Stimulated activated CD4-positive, alpha-beta T cell treated with anti-CD3 and anti-CD28 coated beads, Interleukin-12 subunit alpha, Interleukin-12 subunit beta, amount 100 ng/mL, for 24 hours (primary cell): ENCODE measurements around the gene TRIM32.
"Not testable (repeated sequence)": the region's sequence is repeated elsewhere in the genome, so short reads cannot be mapped to it uniquely, and the experiment has no call there.

Experiments used
- DNase-seq, 2 experiments: peaks; one replicate each; pipeline ENCODE4 v3.0.0-alpha.2; 2020; ENCODE audit warnings: low read depth in 2 of 2

TRIM32 gene

DNA sequence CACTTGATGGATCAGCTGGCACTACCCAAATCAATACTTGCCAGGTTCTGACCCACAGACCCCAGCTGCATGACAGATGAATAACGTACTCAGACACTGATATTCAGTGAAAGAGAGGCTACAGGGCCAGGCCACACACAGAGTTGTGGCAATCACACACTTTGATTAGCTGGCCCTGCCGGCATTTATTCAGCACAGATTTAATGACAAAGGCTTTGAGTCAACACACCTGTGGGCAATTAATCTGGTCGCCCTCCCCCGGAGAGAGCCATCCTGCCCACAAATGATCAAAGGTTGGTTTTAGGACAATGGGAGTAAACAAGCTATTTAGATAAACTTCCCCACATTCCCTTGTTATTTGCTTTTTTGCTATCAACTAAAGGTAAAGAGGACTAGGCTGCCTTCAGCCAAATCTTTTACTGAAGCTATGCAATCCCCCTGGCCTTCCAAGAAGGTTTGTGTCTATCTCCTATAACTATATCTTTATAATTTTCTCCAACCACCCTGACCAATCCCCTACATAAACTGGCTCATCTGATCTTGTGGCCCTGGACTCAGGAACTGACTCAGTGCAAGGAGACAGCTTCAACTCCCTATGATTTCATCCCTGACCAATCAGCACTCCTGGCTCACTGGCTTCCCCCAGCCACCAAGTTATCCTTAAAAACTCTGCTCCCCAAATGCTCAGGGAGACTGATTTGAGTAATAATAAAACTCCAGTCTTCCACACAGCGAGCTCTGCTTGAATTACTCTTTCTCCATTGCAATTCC, 12.7 kb upstream of the TRIM32 start:
- no peak for DNase-seq

DNA sequence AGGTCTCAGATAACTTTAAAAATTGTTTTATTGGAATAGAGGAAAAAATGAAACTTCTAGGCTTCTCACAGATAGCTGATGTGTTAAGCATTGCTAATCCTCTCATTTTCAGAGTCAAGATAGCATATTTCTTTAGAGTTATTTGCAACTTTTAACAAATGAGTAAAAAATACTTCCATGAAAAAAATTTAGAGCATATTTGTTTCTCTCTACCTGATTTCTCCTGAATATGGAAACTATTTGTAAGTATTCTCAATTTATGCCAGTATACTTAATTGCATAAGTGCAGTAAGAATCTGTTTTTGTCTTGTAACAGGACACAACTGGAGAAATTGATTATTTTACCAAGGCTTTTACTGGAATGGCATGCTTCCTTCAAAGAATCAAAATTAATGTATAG, 3.6 kb upstream of the TRIM32 start:
- DNase-seq: no peak

DNA sequence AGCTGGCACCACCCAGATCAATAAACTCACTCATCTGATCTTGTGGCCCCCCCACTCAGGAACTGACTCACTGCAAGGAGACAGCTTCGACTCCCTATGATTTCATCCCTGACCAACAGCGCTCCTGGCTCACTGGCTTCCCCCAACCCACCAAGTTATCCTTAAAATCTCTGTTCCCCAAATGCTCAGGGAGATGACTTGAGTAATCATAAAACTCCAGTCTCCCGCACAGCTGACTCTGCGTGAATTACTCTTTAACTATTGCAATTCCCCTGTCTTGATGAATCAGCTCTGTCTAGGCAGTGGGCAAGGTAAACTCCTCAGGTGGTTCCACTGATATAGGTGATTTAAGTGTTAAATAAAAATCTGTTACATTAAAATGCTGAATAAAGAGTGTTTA, 1.9 kb upstream of the TRIM32 start:
- DNase-seq: no peak

DNA sequence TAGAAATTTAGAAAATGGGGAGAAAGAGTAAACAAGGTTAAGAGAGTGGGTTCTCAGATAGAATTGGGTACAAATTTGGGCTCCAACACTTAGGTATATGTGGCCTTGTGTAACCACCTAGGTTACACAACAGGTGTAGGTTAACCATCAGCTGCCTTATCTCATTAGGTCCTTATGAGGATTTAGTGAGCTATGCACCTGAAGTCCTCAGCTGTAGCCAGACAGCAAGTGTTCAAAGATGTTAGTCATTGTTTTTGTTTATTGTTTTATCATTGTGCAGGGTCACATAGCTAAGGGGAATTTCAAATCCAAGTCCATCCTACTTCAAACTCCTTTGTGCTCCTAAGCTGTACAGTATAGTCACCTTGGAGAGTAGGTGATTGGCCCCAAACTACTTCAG, 970 bp upstream of the TRIM32 start:
- DNase-seq: no peak

DNA sequence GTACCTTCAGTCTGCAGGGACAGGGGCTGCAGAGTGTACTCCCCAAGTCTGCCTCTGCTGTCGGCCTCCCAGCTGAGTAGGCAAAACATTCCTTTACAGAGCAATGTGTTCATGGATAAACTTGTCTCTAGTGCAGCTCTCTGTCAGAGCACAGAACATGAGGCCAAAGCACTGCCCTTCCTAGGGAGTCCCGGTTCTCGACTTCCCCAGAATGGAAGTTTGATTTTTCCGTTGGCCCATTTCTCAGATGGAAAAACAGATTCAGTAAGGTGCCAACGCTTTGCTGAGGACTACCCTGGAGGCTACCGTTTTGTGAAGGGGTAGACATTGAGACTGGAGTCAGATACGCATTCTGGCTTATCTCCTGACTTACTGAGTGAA, 422 bp upstream of the TRIM32 start:
- no peak for DNase-seq

GRCh38 chr9:116687754-116688135, 640 bp downstream of the TRIM32 start:
- DNase-seq: no peak

GRCh38 chr9:116688806-116689485, 1.8 kb downstream of the TRIM32 start:
- DNase-seq: no peak

- no peak for DNase-seq
Measured at GRCh38 chr9:116689486-116690032, 2.5 kb downstream of the TRIM32 start.

DNA sequence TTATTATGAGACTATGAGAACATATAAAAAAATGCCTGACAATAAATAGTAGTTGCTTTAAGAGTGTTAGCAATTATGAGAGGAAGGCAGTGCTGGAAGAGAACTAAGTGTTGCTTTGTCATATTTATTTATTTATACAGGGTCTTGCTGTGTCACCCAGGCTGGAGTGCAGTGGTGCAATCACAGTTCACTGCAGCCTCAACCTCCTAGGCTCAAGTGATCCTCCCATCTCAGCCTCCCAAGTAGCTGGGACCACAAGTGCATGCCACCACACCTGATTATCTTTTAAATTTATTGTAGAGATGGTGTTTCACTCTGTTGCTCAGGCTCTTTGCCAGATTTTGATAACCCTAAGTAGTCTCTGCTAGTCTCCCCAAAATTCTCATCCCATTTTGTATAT, 3.7 kb downstream of the TRIM32 start:
- not testable (repeated sequence) for DNase-seq

GRCh38 chr9:116691607-116692006, 4.5 kb downstream of the TRIM32 start:
- no peak for DNase-seq

DNA sequence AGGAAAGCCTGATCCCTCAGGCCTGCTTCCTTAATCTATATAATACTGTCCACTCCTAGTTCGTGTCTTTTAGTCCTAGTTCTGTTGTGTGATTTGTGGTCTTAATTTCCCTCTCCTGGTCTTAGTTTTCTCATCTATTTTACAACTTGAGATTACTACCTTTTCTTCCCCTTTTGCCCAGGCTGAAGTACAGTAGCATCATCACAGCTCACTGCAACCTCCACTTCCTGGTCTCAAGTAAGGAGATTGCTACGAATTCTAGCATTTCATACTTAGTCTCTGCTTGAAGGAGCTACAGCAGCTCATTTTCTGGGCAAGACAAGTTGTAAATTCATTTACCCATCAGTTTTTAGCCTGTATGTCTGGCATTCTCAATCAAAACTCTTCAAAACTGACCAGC, 5.5 kb downstream of the TRIM32 start:
- no peak for DNase-seq

DNA sequence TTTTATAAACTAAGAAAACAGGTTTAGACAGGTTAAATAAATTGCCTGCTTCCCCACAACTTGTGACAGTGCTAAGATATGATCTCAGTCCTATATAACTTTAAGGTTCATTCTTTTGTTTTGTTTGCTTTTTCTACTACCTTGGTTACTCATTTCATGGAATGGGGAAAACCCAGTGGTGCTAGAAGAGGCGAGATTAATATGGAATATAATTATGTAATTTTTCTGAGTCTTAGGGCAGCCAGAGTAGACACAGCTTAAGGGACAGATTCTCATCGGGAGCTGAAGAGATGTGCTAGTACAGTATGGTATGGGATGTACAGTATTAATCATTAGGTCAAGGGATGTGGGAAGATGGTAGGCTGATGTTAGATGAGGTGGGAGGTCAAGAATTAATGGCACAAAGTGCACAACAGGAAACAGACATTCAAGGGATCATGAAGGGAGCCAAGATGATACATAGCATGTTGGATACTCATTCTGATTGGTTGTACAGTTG, 6.2 kb downstream of the TRIM32 start:
- no peak for DNase-seq

DNA sequence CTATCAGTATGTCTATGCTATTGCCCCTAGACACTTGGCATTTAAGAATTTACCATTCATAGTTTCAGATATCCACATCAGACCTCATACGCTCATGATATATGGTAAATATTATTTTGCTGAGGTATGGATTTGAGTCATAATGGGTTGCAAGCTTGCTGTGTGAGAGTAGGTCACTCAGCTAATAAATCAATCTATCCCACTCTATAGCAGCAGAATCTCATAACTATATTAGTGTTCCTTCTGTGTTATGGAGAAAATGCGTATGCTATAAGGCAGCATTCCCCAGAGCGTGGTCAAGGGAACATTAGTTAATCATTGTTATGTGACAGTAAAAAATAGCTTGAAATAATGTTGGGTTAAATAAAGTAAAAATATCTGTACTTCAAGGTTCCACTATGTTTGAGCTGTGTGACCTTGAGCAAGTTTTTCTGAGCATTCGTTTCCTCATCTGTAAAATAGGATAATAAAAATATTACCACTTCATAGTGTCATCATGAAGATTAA, 7.7 kb downstream of the TRIM32 start:
- no peak for DNase-seq

DNA sequence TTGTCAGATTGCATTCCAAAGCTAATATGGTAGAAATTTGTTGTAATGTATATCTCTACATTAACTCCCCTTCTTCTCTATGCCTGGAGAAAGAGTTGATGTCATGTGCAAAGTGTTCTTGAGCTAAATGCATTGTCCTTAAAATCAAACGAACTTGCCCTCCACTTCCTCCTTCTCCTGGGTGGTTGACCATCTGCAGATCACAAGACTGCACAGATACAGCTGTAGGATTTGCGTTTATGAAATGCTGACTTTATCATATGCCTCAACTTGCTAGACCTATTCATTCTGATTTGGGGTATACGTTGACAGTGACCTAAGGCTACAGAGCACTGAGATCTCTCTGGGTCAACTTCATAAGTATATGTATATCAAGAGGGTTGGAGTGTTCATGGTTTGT, 8.3 kb downstream of the TRIM32 start:
- DNase-seq: no peak

DNA sequence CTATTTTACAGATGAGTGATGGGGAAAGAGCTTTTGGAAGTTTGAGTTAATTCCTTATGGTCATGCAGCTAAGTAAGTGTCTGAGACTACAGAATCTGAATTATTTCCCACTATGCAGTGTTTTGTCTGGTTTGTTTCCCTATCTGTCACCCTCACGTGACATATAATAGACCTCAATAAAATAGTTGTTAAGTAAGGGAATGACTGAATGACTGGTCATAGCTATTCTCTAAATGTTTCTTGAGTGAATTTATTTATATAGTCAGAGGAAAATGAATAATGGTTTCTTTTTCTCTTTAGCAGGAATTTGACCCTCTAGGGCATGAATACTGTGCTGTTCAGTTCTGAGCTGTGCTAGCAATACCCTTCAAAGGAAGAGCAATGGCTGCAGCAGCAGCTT, 10.3 kb downstream of the TRIM32 start:
- DNase-seq: no peak

DNA sequence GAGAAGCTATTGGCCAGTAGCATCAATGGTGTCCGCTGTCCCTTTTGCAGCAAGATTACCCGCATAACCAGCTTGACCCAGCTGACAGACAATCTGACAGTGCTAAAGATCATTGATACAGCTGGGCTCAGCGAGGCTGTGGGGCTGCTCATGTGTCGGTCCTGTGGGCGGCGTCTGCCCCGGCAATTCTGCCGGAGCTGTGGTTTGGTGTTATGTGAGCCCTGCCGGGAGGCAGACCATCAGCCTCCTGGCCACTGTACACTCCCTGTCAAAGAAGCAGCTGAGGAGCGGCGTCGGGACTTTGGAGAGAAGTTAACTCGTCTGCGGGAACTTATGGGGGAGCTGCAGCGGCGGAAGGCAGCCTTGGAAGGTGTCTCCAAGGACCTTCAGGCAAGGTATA, 10.8 kb downstream of the TRIM32 start:
- no peak for DNase-seq

DNA sequence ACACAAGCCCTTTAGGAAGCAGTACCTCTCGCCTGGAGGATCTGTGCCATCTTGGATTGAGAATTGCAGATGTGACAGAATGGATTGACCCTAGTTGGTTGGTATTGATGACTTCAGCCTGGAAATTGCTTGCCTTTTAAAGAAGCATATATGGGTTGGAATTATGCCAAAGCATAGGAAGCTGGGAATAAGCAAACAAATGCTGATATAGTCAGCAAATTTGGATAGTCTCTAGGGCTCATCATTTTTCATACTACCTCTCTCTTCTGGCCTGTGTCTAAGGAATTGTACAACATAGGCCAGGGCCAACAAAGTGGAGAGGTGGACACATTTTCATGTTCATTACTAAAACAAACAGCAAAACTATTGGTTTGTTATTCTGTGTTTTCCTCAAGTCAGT, 13.2 kb downstream of the TRIM32 start:
- DNase-seq: no peak

- no peak for DNase-seq
Measured at GRCh38 chr9:116700882-116701865, 14.1 kb downstream of the TRIM32 start.

DNA sequence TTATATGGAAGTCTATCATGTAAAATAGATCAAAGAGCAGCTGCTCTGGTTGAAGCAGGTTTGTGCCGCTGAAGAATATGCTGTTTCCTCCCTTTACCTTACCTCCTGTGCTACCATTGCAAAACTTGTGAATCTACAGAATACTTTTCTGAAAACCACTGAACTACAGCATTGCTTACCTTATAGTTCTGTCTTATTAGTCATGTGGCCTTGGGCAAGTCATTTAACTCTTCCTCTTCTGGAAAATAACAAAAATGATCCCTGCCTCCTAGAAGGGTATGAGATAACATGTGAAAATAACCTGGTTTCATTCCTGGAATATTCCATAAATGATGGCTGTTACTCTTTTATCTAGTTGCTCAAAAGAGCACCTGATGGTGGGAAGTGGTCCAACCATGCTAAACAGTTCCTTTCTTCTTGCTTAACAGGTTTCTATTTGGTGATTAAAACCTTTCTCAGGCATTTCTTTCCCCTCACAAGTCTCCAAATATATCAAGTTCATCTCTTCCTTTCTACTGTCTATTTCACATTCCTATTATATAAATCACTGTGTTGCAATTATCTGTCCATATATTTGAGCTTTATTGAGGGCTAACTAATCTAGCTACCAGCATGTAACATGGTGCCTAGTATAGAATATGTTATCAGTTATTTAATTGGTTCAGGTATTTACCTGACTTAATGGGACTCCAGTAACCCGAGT, 15.0 kb downstream of the TRIM32 start:
- no peak for DNase-seq

GRCh38 chr9:116703634-116704033, 16.5 kb downstream of the TRIM32 start:
- DNase-seq: no peak

- DNase-seq: no peak
Measured at GRCh38 chr9:116704470-116704869, 17.4 kb downstream of the TRIM32 start.
